Hepatocyte (in vitro differentiated cells): ENCODE data around the gene PDCD4. TPM values are rescaled to one million over a fixed set of nuclear protein-coding genes. Genes with fewer than 3 reads are reported as not detected.

Source experiments
- DNase-seq: peaks from one replicate; pipeline ENCODE4 v3.0.0-alpha.2; 2016; ENCODE audit warnings: low spot score
- H2AFZ ChIP-seq: fragments of 200-600 bp; sonication (generic); 2 replicates; pipeline ENCODE4 v1.6.0; 2016; ENCODE audit warnings: antibody characterized with exemption, mild to moderate bottlenecking
- H3K27ac ChIP-seq: fragments of 200-600 bp; sonication (generic); 2 replicates; pipeline ENCODE4 v1.5.1; 2016; ENCODE audit warnings: mild to moderate bottlenecking
- H3K27me3 ChIP-seq: fragments of 200-600 bp; sonication (generic); 2 replicates; pipeline ENCODE4 v1.6.1; 2016
- H3K36me3 ChIP-seq: fragments of 200-600 bp; sonication (generic); replicated peaks from 2 replicates; pipeline ENCODE4 v1.5.1; 2016; ENCODE audit warnings: low read depth; ENCODE audit not compliant: insufficient read depth
- H3K4me1 ChIP-seq: fragments of 200-600 bp; sonication (generic); 2 replicates; pipeline ENCODE4 v1.5.1; 2016; ENCODE audit warnings: mild to moderate bottlenecking, moderate library complexity; ENCODE audit not compliant: insufficient read depth
- H3K4me2 ChIP-seq: fragments of 200-600 bp; sonication (generic); 2 replicates; pipeline ENCODE4 v1.6.0; 2016
- H3K4me3 ChIP-seq: fragments of 200-600 bp; sonication (generic); 2 replicates; pipeline ENCODE4 v1.5.1; 2016; ENCODE audit warnings: mild to moderate bottlenecking
- H3K79me2 ChIP-seq: fragments of 200-600 bp; sonication (generic); 2 replicates; pipeline ENCODE4 v1.6.0; 2017; ENCODE audit warnings: mild to moderate bottlenecking
- H3K9me2 ChIP-seq: fragments of 200-600 bp; sonication (generic); replicated peaks from 2 replicates; pipeline ENCODE4 v1.6.0; 2017; ENCODE audit warnings: mild to moderate bottlenecking; ENCODE audit not compliant: insufficient read depth
- H3K9me3 ChIP-seq: fragments of 200-600 bp; sonication (generic); 2 replicates; pipeline ENCODE4 v1.5.1; 2016; ENCODE audit warnings: low read depth, mild to moderate bottlenecking
- H4K20me1 ChIP-seq: fragments of 200-600 bp; sonication (generic); 2 replicates; pipeline ENCODE4 v1.6.0; 2016; ENCODE audit warnings: mild to moderate bottlenecking; ENCODE audit not compliant: insufficient read depth, poor library complexity, severe bottlenecking
- EZH2 ChIP-seq: fragments of 200-600 bp; sonication (generic); IDR thresholded peaks from 2 replicates; pipeline ENCODE4 v1.6.1; 2016; ENCODE audit warnings: antibody characterized with exemption, mild to moderate bottlenecking, borderline replicate concordance
- EZH2phosphoT487 ChIP-seq: fragments of 200-600 bp; sonication (generic); IDR thresholded peaks from one replicate; pipeline ENCODE4 v1.6.1; 2018; ENCODE audit warnings: antibody characterized with exemption, mild to moderate bottlenecking, low read depth, moderate library complexity; ENCODE audit not compliant: unreplicated experiment, severe bottlenecking
- WGBS: methylation state at CpG from one replicate; pipeline ENCODE4 v1.1.6; 2016; ENCODE audit warnings: low lambda C conversion rate; ENCODE audit errors: missing lambda C conversion rate; 5-methylcytosine and 5-hydroxymethylcytosine counted together
- polyA plus RNA-seq: library from polyadenylated mRNA; unstranded; fragments of >200 nt; fragmentation: Nextera tagmentation; extraction: Ambion mirVana; gene quantifications from 2 replicates; pipeline ENCODE4 v1.2.1, GENCODE V29; 2016
- total RNA-seq: library from RNA; depleted of rRNA; stranded (reverse); fragments of >200 nt; gene quantifications from 2 replicates; pipeline ENCODE4 v1.2.3, GENCODE V29; 2014
- TF ChIP-seq, protein P1 (sequence below): fragments of 200-600 bp; sonication (generic); IDR thresholded peaks from 2 replicates; pipeline ENCODE4 v1.5.1; 2016; ENCODE audit warnings: antibody characterized with exemption, mild to moderate bottlenecking; ENCODE audit not compliant: poor library complexity

Gene PDCD4
- total and polyA plus RNA-seq, 2 experiments from 2014 or later, result 315 to 791 TPM

DNA sequence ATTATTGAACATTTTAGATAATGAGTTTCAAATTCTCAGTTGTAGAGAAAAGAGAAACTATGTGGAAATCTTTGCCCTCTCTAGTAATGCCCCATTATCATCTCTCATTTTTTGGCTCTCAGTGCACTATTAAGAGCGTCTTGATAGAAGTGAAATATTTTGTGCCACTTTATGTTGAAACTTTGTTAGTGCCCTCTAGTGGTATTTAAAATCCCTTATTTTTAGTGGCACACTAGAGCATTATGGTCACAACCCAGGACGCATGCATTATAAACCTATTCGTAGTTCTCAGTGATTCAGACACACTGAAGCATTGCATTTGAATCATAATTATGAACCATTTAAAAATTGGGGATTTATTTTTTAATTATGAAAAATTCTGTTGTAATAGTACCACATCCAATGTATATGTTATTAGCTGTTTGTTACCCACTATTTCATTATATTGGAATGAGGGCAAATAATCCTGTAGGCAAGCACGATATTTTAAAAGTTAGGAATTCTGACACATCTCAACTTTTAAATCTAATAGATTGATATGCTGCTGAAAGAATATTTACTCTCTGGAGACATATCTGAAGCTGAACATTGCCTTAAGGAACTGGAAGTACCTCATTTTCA, 21.9 kb downstream of the PDCD4 start:
- Histone ChIP-seq H3K36me3 (peaks cover 9% of the 10 kb centered on the region), H3K4me2 (no peak overlapping the region), H3K79me2 (peaks cover 32% of the 10 kb centered on the region), H3K9me3 (no peaks in the 10 kb centered on the region), H3K9me2 (no peaks in the 10 kb centered on the region), H4K20me1 (peaks cover 23% of the 10 kb centered on the region), H3K27ac (no peak overlapping the region), H3K4me3 (no peak overlapping the region), H2AFZ (no peak overlapping the region), H3K4me1 (peaks cover 18% of the 10 kb centered on the region), H3K27me3 (no peaks in the 10 kb centered on the region)
- TF ChIP-seq EZH2, result no peak
- TF ChIP-seq, protein P1, sequence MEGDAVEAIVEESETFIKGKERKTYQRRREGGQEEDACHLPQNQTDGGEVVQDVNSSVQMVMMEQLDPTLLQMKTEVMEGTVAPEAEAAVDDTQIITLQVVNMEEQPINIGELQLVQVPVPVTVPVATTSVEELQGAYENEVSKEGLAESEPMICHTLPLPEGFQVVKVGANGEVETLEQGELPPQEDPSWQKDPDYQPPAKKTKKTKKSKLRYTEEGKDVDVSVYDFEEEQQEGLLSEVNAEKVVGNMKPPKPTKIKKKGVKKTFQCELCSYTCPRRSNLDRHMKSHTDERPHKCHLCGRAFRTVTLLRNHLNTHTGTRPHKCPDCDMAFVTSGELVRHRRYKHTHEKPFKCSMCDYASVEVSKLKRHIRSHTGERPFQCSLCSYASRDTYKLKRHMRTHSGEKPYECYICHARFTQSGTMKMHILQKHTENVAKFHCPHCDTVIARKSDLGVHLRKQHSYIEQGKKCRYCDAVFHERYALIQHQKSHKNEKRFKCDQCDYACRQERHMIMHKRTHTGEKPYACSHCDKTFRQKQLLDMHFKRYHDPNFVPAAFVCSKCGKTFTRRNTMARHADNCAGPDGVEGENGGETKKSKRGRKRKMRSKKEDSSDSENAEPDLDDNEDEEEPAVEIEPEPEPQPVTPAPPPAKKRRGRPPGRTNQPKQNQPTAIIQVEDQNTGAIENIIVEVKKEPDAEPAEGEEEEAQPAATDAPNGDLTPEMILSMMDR, result peak; percentile 66
- TF ChIP-seq EZH2phosphoT487, result no peak
- peak; percentile 54 for DNase-seq
- WGBS, result 60% methylated on average over 4 of the region's 4 CpGs

DNA sequence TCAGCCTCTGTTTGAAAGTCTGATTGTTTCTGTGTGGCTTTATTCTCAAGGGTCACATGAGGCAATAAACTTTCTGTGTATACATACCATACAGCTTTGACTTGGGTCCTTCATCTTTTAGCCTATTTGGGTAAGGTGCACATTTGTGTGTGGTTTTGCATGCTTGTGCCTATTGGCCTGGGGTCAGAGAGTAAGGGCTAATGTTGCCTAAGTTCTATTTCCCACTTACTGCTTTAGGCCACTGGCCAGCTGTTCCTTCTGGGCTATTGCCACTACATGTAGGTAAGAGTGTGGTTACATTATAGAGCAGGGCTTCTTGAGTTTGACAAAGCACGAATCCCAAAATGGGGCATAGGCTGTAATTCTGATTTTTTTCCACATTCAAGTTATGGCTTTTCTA, 25.5 kb downstream of the PDCD4 start:
- TF ChIP-seq EZH2phosphoT487 (no peak), EZH2 (no peak)
- TF ChIP-seq, protein P1, result no peak
- Histone ChIP-seq H3K4me3 (no peak overlapping the region), H3K36me3 (peaks cover 9% of the 10 kb centered on the region), H2AFZ (no peak overlapping the region), H3K9me3 (no peaks in the 10 kb centered on the region), H3K27me3 (no peaks in the 10 kb centered on the region), H3K27ac (peak overlapping the region; percentile 24), H4K20me1 (peaks cover 13% of the 10 kb centered on the region), H3K4me1 (peaks cover 18% of the 10 kb centered on the region), H3K9me2 (no peaks in the 10 kb centered on the region), H3K79me2 (peaks cover 22% of the 10 kb centered on the region), H3K4me2 (no peak overlapping the region)
- WGBS, result 96% methylated on average over 1 of the region's 1 CpG
- no peak for DNase-seq

DNA sequence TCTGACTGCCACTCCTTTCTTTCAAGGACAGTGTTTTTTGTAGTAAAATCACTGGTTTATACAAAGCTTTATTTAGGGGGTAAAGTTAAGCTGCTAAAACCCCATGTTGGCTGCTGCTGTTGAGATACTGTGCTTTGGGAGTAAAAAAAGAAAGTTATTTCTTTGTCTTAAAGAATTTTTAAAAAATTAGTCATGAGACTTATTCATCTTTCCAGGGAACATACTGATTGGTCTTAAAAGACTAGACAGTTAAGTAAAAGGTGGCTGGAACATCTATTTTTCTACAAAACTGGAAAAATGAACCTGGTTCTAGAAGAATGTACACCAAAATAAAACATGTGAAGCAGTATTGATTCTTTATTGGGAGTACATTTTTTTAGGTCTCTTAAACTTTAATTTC, 26.7 kb downstream of the PDCD4 start:
- no peak for DNase-seq
- Histone ChIP-seq H3K79me2 (peaks cover 22% of the 10 kb centered on the region), H3K4me1 (peaks cover 18% of the 10 kb centered on the region), H3K27ac (no peak overlapping the region), H3K27me3 (no peaks in the 10 kb centered on the region), H3K9me3 (no peaks in the 10 kb centered on the region), H3K4me2 (no peak overlapping the region), H3K36me3 (peaks cover 9% of the 10 kb centered on the region), H3K4me3 (no peak overlapping the region), H4K20me1 (peaks cover 13% of the 10 kb centered on the region), H3K9me2 (no peaks in the 10 kb centered on the region), H2AFZ (no peak overlapping the region)
- TF ChIP-seq, protein P1, result no peak
- TF ChIP-seq EZH2phosphoT487 (no peak), EZH2 (no peak)

DNA sequence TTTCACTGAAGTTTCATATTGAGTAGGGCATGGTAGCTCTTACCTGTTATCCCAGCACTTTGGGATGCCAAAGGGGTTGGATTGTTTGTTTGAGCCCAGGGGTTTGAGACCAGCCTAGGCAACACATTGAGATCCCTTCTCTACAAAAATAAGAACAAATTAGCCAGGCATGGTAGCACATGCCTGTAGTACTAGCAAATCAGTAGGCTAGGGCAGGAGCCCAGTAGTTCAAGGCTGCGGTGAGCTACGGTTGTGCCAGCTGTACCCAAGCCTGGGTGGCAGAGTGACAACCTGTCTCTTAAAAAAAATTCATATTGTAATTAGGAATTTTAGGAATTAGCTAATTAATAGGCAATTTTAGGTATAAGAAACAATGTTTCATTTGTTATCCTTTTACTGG, 29.3 kb downstream of the PDCD4 start:
- H2AFZ ChIP-seq, result no peak overlapping the region
- peaks cover 14% of the 10 kb centered on the region for H3K4me1 ChIP-seq
- H3K9me2 ChIP-seq, result no peaks in the 10 kb centered on the region
- 97% methylated on average over 2 of the region's 2 CpGs for WGBS
- H3K9me3 ChIP-seq, result no peaks in the 10 kb centered on the region
- H3K4me2 ChIP-seq, result no peak overlapping the region
- H3K4me3 ChIP-seq, result no peak overlapping the region
- no peak for DNase-seq
- no peak overlapping the region for H3K27ac ChIP-seq
- H3K79me2 ChIP-seq, result peaks cover 1% of the 10 kb centered on the region
- no peak for TF ChIP-seq EZH2
- no peaks in the 10 kb centered on the region for H3K27me3 ChIP-seq
- H4K20me1 ChIP-seq, result peaks cover 13% of the 10 kb centered on the region
- H3K36me3 ChIP-seq, result peaks cover under 1% of the 10 kb centered on the region
